ENCODE results near the gene PLCB4.

GRCh38 chr20:9354579-9354978, 285.7 kb downstream of the PLCB4 start:
- TF ChIP-seq CTCF (IDR thresholded peaks at IDR 0.05) (no peak), POLR2A (IDR thresholded peaks at IDR 0.05) (no peak), POLR2AphosphoS5 (IDR thresholded peaks at IDR 0.05) (no peak)
